ENCODE measurements around the gene PCOLCE2. TPM values are rescaled to one million over a fixed set of nuclear protein-coding genes. Genes with fewer than 3 reads are reported as not detected.

Gene PCOLCE2
- total and polyA plus RNA-seq, 2 of the 8 experiments (the other 6 are each of a cell fraction or from before 2014, with no cell fraction given), result 11.1 to 12.6 TPM

DNA sequence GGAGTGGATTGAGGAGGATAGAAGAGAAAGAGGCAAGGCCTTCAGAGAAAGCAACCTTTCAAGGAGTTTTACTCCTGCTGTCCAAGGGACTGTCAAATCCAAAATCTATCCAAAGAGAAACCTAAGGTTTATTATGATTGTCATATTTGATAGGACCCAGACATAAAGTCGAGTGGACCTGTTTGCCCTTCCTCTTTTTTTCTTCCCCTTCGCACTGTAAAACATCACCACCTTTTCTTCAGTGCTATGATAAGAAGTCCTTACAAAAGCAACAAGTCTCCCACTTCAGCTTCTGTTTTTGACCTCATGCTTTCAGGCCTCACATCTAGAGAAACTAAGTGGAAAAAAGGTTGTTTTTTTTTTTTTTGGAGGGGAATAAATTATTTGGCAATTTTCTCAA, 92.1 kb downstream of the PCOLCE2 start (continued):
- no peak for TF ChIP-seq POLR2A (IDR thresholded peaks at IDR 0.05; ENCODE audit: control extremely low read depth in 1 of 2, low read depth in 2 of 2, low read length in 2 of 2)
- TF ChIP-seq KDM5A (IDR thresholded peaks at IDR 0.05; ENCODE audit: low read length), result no peak
- TF ChIP-seq NRF1 (IDR thresholded peaks at IDR 0.05; ENCODE audit: low read depth, low read length), result no peak
- TF ChIP-seq EZH2 (IDR thresholded peaks at IDR 0.05; ENCODE audit: low read depth, low read length, severe bottlenecking), result no peak
- no peak for TF ChIP-seq CHD2 (IDR thresholded peaks at IDR 0.05; ENCODE audit: low read length)

Data from H1 (cell line).